GM21786 (cell line): ENCODE measurements around the gene MFSD12.
"Not testable (repeated sequence)": the region's sequence is repeated elsewhere in the genome, so short reads cannot be mapped to it uniquely, and the experiment has no call there.

Experiments
- ATAC-seq: cut with Tn5 transposase; IDR thresholded peaks from one replicate; pipeline ENCODE4 v1.9.1; 2021; ENCODE audit not compliant: unreplicated experiment

Gene MFSD12

GRCh38 chr19:3509566-3509989 lies 47.8 kb downstream of the MFSD12 start:
- ATAC-seq, result no peak

GRCh38 chr19:3508771-3509535 lies 48.4 kb downstream of the MFSD12 start:
- no peak for ATAC-seq

GRCh38 chr19:3508121-3508661 lies 49.2 kb downstream of the MFSD12 start:
- not testable (repeated sequence) for ATAC-seq

- no peak for ATAC-seq
Measured at GRCh38 chr19:3507371-3508120, 49.8 kb downstream of the MFSD12 start.

GRCh38 chr19:3506384-3507340 lies 50.7 kb downstream of the MFSD12 start:
- ATAC-seq, result no peak

GRCh38 chr19:3505598-3506383 lies 51.6 kb downstream of the MFSD12 start, which contains the start of gene FZR1:
Gene FZR1 (plus strand): TSS chr19:3506311. CDS start chr19:3522990, 16,679 bp downstream.
- ATAC-seq, result peak; percentile 89

GRCh38 chr19:3504735-3505134 lies 52.7 kb downstream of the MFSD12 start:
- no peak for ATAC-seq

GRCh38 chr19:3503036-3503572 lies 54.3 kb downstream of the MFSD12 start:
- no peak for ATAC-seq

GRCh38 chr19:3501780-3502179 lies 55.6 kb downstream of the MFSD12 start:
- no peak for ATAC-seq

GRCh38 chr19:3500429-3501101 lies 56.8 kb downstream of the MFSD12 start, which contains the start of gene DOHH:
Gene DOHH (minus strand): TSS chr19:3500674. CDS start chr19:3496814, 3,860 bp downstream.
- ATAC-seq, result peak; percentile 80

GRCh38 chr19:3499738-3500428 lies 57.5 kb downstream of the MFSD12 start:
- no peak for ATAC-seq

- no peak for ATAC-seq
Measured at GRCh38 chr19:3497757-3498520, 59.4 kb downstream of the MFSD12 start.

- ATAC-seq, result no peak
Measured at GRCh38 chr19:3496392-3497273, 60.8 kb downstream of the MFSD12 start.

- ATAC-seq, result no peak
Measured at GRCh38 chr19:3494559-3494958, 62.8 kb downstream of the MFSD12 start.
